GM12872 (cell line): ENCODE measurements around the gene MPZL1.

Experiments
- TF ChIP-seq, protein P1 (sequence below): IDR thresholded peaks from 3 replicates; pipeline ENCODE4 v1.5.1; 2011; ENCODE audit warnings: low read depth, mild to moderate bottlenecking, low read length, moderate library complexity; ENCODE audit not compliant: insufficient read depth

Gene MPZL1

DNA sequence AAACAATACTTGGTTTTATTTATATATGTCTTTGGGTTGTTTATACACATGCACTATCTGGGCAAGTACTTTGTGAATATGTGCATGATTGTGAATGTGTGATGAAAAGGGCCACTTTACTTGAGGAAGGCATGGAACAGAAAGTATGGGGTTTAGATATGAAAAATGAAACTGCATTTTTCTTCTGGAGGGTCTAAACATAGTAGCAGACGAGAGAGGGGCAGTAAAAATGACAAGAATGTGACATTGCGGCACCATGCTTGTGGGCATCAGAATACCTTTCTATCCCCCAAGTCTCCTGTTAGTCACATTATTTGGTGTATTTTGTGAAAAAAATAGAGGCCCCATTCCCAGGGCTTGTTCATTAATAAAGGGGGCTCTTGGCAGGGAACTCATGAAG is 15.4 kb upstream of the MPZL1 start:
- TF ChIP-seq, protein P1, sequence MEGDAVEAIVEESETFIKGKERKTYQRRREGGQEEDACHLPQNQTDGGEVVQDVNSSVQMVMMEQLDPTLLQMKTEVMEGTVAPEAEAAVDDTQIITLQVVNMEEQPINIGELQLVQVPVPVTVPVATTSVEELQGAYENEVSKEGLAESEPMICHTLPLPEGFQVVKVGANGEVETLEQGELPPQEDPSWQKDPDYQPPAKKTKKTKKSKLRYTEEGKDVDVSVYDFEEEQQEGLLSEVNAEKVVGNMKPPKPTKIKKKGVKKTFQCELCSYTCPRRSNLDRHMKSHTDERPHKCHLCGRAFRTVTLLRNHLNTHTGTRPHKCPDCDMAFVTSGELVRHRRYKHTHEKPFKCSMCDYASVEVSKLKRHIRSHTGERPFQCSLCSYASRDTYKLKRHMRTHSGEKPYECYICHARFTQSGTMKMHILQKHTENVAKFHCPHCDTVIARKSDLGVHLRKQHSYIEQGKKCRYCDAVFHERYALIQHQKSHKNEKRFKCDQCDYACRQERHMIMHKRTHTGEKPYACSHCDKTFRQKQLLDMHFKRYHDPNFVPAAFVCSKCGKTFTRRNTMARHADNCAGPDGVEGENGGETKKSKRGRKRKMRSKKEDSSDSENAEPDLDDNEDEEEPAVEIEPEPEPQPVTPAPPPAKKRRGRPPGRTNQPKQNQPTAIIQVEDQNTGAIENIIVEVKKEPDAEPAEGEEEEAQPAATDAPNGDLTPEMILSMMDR = no peak

DNA sequence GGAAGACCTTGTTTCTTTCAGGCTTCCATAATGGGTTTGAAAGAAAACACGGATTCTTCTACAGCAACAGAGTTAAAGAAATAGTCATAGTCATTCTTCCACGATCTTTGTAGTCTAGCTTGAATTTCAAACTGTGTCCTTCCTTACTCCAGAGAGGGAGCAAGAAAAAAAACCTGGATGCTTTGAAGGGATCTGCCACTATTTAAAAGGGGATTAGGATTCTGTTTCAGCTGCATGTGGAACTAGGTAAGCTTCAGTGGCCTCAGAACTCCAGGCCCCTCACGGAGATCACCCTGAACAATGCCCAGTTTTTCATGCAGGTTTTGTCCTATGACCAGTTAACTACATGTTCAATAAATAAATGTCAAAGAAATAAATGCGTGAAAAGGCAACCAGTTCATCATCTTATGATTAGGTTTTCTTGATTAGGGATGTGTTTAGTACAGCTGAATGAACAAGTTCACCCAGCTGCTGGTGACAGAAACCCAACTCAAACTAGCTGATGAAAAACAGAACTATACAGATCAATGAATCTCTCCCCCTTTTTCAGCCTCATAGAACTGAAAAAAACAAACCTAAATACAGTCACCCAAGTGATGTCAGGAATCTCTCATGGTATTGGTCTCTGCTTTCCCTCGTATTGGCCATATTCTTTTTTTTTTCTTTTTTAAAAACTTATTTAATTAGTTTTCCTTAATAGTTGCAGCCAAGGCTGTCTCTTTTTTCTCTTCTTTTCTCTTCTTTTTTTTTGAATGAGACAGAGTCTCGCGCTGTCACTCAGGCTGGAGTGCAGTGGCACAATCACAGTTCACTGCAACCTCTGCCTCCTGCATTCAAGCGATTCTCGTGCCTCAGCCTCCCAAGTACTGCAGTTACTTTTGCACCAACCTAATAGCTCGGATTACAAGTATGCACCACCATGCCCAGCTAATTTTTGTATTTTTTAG is 14.6 kb upstream of the MPZL1 start:
- TF ChIP-seq, protein P1 = no peak

DNA sequence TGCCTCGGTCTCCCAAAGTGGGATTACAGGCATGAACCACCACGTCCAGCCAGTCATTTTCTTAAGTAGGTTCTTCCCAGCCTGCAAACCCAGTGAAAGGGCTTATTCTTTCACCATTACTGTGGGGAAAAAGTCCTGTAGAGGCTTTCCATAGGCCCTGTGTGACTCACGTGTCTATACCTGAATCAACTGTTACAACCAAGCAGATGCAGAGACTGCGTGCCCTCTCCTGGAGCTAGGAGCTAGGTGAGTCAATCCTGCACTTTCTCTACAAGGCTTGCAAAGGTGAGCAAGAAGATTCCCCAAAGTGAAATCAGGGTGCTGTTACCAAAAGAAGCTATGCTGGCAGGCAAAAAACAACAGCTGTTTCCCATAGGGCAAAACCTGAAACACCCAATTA is 13.8 kb upstream of the MPZL1 start:
- TF ChIP-seq, protein P1 = no peak

DNA sequence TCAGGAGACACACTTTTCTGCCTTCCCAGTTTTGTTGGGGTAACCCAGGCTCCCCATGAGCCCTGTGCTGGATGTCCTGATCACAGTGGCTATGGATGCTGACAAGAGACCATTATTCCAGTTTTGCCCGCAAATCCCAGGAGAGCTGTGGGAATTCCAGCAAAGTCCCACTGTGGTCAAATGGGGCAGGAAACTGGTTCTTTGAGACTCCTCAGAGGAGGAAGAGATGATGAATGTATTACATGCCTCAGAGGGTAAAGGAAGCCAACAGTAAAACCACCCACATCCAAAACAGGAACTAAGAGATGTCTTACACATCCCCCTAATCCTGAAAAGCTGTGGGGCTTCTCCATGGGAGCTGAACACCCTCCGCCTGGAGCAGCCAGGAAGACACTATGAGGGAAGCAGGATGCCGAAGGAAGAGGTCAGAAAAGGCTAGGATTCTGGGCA is 12.8 kb upstream of the MPZL1 start:
- TF ChIP-seq, protein P1 = no peak

DNA sequence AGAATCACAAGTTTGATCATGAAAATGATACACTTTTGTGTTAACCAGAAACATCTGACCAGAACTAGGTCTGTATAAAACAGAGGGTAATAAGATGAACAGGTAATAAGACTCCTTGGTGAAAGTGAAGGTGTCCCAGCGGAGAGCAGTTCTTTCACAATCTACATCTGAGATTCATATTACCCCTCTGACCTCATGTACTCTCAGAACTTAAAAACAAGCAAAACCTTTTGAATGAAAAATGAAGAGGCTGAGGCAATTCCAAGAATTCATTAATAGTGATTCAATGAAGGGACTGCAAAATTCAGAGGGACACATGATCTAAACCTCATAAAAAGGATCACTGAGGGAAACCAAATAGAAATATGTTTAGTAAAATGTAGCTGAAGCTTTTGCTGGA is 10.9 kb upstream of the MPZL1 start:
- TF ChIP-seq, protein P1 = no peak

DNA sequence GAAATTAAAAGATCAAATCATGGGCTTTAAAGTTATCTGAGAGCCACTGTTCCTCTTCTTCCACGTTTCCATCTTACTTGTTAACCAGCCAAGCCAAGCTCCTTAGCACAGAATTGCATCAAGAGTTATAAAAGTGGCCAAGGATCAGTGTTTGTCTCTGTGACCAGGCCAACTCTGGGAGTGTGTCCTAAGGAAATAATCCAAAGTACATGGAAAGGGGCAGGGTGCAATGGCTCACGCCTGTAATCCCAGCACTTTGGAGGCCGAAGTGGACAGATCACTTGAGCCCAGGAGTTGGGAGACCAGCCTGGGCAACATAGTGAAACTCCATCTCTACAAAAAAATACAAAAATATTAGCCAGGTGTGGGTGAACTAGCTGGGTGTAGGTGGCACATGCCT is 10.0 kb upstream of the MPZL1 start:
- TF ChIP-seq, protein P1 = no peak

DNA sequence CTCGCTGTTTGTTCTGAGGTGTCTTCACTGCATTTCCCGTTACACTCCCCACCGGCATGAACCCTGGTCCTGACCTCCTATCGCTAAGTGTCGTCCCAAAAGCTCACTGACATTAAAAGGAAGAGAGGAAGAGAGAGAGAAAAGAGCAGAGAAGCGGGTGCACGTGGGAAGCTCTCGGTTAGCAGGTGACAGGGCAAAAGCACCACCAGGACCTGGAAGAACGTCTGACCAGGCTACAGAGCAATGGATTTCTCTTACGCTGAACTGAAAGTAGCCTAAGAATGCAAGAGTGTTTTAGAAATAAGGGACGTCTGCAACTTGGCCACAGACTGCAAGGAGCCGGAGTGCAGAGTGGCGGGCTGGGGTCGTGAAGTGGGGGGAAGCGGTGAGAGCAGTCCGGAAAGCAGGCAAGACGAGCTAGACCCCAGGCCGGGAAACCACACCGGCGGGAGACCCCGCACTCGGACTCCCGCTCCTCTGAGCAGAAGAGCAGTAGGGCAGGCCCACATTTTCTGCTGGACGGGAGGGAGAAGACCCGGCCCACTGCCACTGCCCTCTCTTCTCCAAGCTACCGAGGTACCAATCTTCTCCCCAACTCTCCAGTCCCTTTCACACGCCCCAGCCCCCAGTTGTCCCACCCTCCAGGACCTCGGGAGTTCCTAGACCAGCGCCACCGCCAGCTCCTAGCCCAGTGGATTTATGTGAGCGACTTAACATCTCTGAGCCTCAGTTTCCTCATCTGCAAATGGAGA is 8.3 kb upstream of the MPZL1 start:
- TF ChIP-seq, protein P1 = no peak
